CD4-positive, alpha-beta memory T cell (primary cell): Measurements from ENCODE around the gene PGAM5. TPM values are rescaled to one million over a fixed set of nuclear protein-coding genes. Genes with fewer than 3 reads are reported as not detected.

Source experiments
- CTCF ChIA-PET: fragments of 350-600 bp; sonication (Branson Sonifier 250); formaldehyde crosslinking; loops from one replicate; lab custom pipeline; 2021; ENCODE audit warnings: inconsistent platforms; ENCODE audit not compliant: partially characterized antibody; lab: Charles Lee
- POLR2A ChIA-PET: fragments of 350-600 bp; sonication (Branson Sonifier 250); formaldehyde crosslinking; loops from one replicate; lab custom pipeline; 2021; ENCODE audit not compliant: partially characterized antibody; lab: Charles Lee
- DNase-seq, 5 donors: peaks; one replicate each; pipeline versions ENCODE4 v3.0.0 to v3.0.0-alpha.2; 2020 to 2022; ENCODE audit warnings: mixed read lengths in 1 of 5
- H3K27ac ChIP-seq: one replicate; pipeline ENCODE4 v1.7.0; 2013; ENCODE audit warnings: low read depth, low read length
- H3K27me3 ChIP-seq: 2 replicates; pipeline ENCODE4 v1.7.0; 2013; ENCODE audit warnings: mild to moderate bottlenecking, low read length, moderate library complexity; ENCODE audit not compliant: insufficient read depth
- H3K36me3 ChIP-seq: 2 replicates; pipeline ENCODE4 v1.7.0; 2013; ENCODE audit warnings: mild to moderate bottlenecking, low read length, moderate library complexity; ENCODE audit not compliant: insufficient read depth
- H3K4me1 ChIP-seq: 2 replicates; pipeline ENCODE4 v1.7.0; 2013; ENCODE audit warnings: mild to moderate bottlenecking, low read length, moderate library complexity; ENCODE audit not compliant: insufficient read depth
- H3K4me3 ChIP-seq, 2 donors: one replicate each; pipeline ENCODE4 v1.7.0; 2013; ENCODE audit warnings: low read length in 2 of 2, mild to moderate bottlenecking in 1 of 2
- H3K9me3 ChIP-seq, 2 donors: one replicate each; pipeline ENCODE4 v1.7.0; 2013; ENCODE audit warnings: low read length in 2 of 2, control low read depth in 1 of 2; ENCODE audit not compliant: control insufficient read depth in 1 of 2
- H3K27ac Mint-ChIP-seq, 7 donors: one replicate each; pipeline ENCODE4 v1.8.0; 2020 to 2021; ENCODE audit warnings: mixed read lengths in 7 of 7, mild to moderate bottlenecking in 6 of 7, inconsistent platforms in 3 of 7, moderate library complexity in 3 of 7
- H3K27me3 Mint-ChIP-seq, 2 donors: one replicate each; pipeline ENCODE4 v1.8.0; 2020 to 2021; ENCODE audit warnings: mixed read lengths in 2 of 2
- H3K36me3 Mint-ChIP-seq, 2 donors: one replicate each; pipeline ENCODE4 v1.8.0; 2020 to 2021; ENCODE audit warnings: mixed read lengths in 2 of 2, inconsistent platforms in 1 of 2, mild to moderate bottlenecking in 1 of 2
- H3K4me1 Mint-ChIP-seq, 4 donors: one replicate each; pipeline ENCODE4 v1.8.0; 2020 to 2021; ENCODE audit warnings: mixed read lengths in 4 of 4, mild to moderate bottlenecking in 1 of 4
- H3K4me3 Mint-ChIP-seq, 8 donors: one replicate each; pipeline ENCODE4 v1.8.0; 2020 to 2021; ENCODE audit warnings: mixed read lengths in 8 of 8, mild to moderate bottlenecking in 7 of 8, moderate library complexity in 6 of 8, inconsistent platforms in 3 of 8
- H3K9me3 Mint-ChIP-seq, 8 donors: one replicate each; pipeline ENCODE4 v1.8.0; 2020 to 2021; ENCODE audit warnings: mixed read lengths in 8 of 8, mild to moderate bottlenecking in 5 of 8, inconsistent platforms in 3 of 8, moderate library complexity in 1 of 8
- intact Hi-C: fragments of 100-400 bp; cut with micrococcal nuclease; formaldehyde crosslinking; loops from one replicate; pipeline ENCODE4 v1.15.1; 2023
- polyA plus RNA-seq, 2 donors: library from polyadenylated mRNA; unstranded; fragments of 300-500 nt; fragmentation: Illumina TruSeq; gene quantifications; one replicate each; pipeline ENCODE4 v1.2.3, GENCODE V29; 2021
- total RNA-seq, 2 experiments: library from RNA; stranded (reverse); gene quantifications; one replicate each; pipeline ENCODE4 v1.2.3, GENCODE V29; 2021

PGAM5 gene
- total and polyA plus RNA-seq, 4 experiments from 2014 or later: 7.2 to 29.7 (median 25.9) TPM

- Mint-ChIP-seq H3K36me3 (peaks cover 55 to 65% of the 10 kb centered on the region in 2 donors), H3K4me3 (no peak overlapping the region), H3K27me3 (no peaks in the 10 kb centered on the region), H3K9me3 (no peaks in the 10 kb centered on the region), H3K27ac (no peak overlapping the region), H3K4me1 (peaks cover 0 to 6% (median 3%) of the 10 kb centered on the region in 4 donors)
- no peak for DNase-seq
- ChIA-PET CTCF (no interaction called here), POLR2A (no interaction called here)
- intact Hi-C loops: no loop called here
- Histone ChIP-seq H3K36me3 (peaks cover 48% of the 10 kb centered on the region), H3K4me1 (no peaks in the 10 kb centered on the region), H3K9me3 (no peaks in the 10 kb centered on the region), H3K27ac (no peak overlapping the region), H3K27me3 (no peaks in the 10 kb centered on the region), H3K4me3 (no peak overlapping the region)
Measured at GRCh38 chr12:132727091-132727794, 16.6 kb downstream of the PGAM5 start.

- DNase-seq: no peak
- Histone ChIP-seq H3K4me3 (no peak overlapping the region), H3K9me3 (no peaks in the 10 kb centered on the region), H3K36me3 (peaks cover 55% of the 10 kb centered on the region), H3K27ac (no peak overlapping the region), H3K4me1 (no peaks in the 10 kb centered on the region), H3K27me3 (no peaks in the 10 kb centered on the region)
- POLR2A ChIA-PET: no interaction called here
- peaks cover 68 to 70% of the 10 kb centered on the region in 2 donors for H3K36me3 Mint-ChIP-seq
- intact Hi-C loops: no loop called here
- H3K9me3 Mint-ChIP-seq: no peaks in the 10 kb centered on the region
- CTCF ChIA-PET: no interaction called here
- H3K4me3 Mint-ChIP-seq: no peak overlapping the region
- peaks cover 0 to 6% (median 3%) of the 10 kb centered on the region in 4 donors for H3K4me1 Mint-ChIP-seq
- H3K27ac Mint-ChIP-seq: peak overlapping the region in 4 of 7 donors; percentile 12 to 66 (median 48)
- no peaks in the 10 kb centered on the region for H3K27me3 Mint-ChIP-seq
Measured at GRCh38 chr12:132728502-132728901, 17.9 kb downstream of the PGAM5 start.

GRCh38 chr12:132729541-132730320, 19.1 kb downstream of the PGAM5 start:
- POLR2A ChIA-PET: no interaction called here
- Histone ChIP-seq H3K27me3 (no peaks in the 10 kb centered on the region), H3K27ac (no peak overlapping the region), H3K36me3 (peaks cover 60% of the 10 kb centered on the region), H3K4me1 (no peaks in the 10 kb centered on the region), H3K9me3 (no peaks in the 10 kb centered on the region), H3K4me3 (no peak overlapping the region)
- Mint-ChIP-seq H3K4me1 (peaks cover 0 to 6% (median 3%) of the 10 kb centered on the region in 4 donors), H3K27me3 (no peaks in the 10 kb centered on the region), H3K27ac (peak overlapping the region in 3 of 7 donors; percentile 48 to 76 (median 59)), H3K36me3 (peaks cover 73 to 77% of the 10 kb centered on the region in 2 donors), H3K4me3 (no peak overlapping the region), H3K9me3 (no peaks in the 10 kb centered on the region)
- CTCF ChIA-PET: no interaction called here
- intact Hi-C loops: no loop called here
- DNase-seq: no peak

- intact Hi-C loops: no loop called here
- Mint-ChIP-seq H3K27ac (peak overlapping the region in 1 of 7 donors; percentile 60), H3K4me1 (peaks cover 0 to 6% (median 3%) of the 10 kb centered on the region in 4 donors), H3K27me3 (no peaks in the 10 kb centered on the region), H3K4me3 (no peak overlapping the region), H3K9me3 (no peaks in the 10 kb centered on the region), H3K36me3 (peaks cover 75 to 76% of the 10 kb centered on the region in 2 donors)
- no peak for DNase-seq
- Histone ChIP-seq H3K4me3 (no peak overlapping the region), H3K9me3 (no peaks in the 10 kb centered on the region), H3K27ac (no peak overlapping the region), H3K27me3 (no peaks in the 10 kb centered on the region), H3K4me1 (no peaks in the 10 kb centered on the region), H3K36me3 (peaks cover 66% of the 10 kb centered on the region)
- ChIA-PET POLR2A (no interaction called here), CTCF (no interaction called here)
Measured at GRCh38 chr12:132730353-132730752, 19.7 kb downstream of the PGAM5 start.

- H3K36me3 Mint-ChIP-seq: peaks cover 69 to 75% of the 10 kb centered on the region in 2 donors
- CTCF ChIA-PET: no interaction called here
Measured at GRCh38 chr12:132731574-132731973, 20.9 kb downstream of the PGAM5 start.

GRCh38 chr12:132734206-132734605, 23.6 kb downstream of the PGAM5 start:
- no peaks in the 10 kb centered on the region for H3K4me1 ChIP-seq
- H3K36me3 Mint-ChIP-seq: peaks cover 59 to 70% of the 10 kb centered on the region in 2 donors
- POLR2A ChIA-PET: no interaction called here
- H3K9me3 Mint-ChIP-seq: no peaks in the 10 kb centered on the region
- H3K4me1 Mint-ChIP-seq: peaks cover 0 to 6% (median 2%) of the 10 kb centered on the region in 4 donors
- H3K4me3 Mint-ChIP-seq: no peak overlapping the region
- H3K36me3 ChIP-seq: peaks cover 61% of the 10 kb centered on the region
- no peak overlapping the region for H3K4me3 ChIP-seq
- H3K27ac Mint-ChIP-seq: no peak overlapping the region
- DNase-seq: no peak
- H3K27me3 ChIP-seq: no peaks in the 10 kb centered on the region
- CTCF ChIA-PET: no interaction called here
- intact Hi-C loops: no loop called here
- H3K27me3 Mint-ChIP-seq: no peaks in the 10 kb centered on the region
- no peaks in the 10 kb centered on the region for H3K9me3 ChIP-seq
- no peak overlapping the region for H3K27ac ChIP-seq

More at GRCh38 chr12:132731574-132731973, 20.9 kb downstream of the PGAM5 start:
- no peak overlapping the region for H3K4me3 Mint-ChIP-seq
- peaks cover 0 to 6% (median 3%) of the 10 kb centered on the region in 4 donors for H3K4me1 Mint-ChIP-seq
- H3K4me3 ChIP-seq: no peak overlapping the region
- H3K27me3 ChIP-seq: no peaks in the 10 kb centered on the region
- no peak overlapping the region for H3K27ac ChIP-seq
- peaks cover 69% of the 10 kb centered on the region for H3K36me3 ChIP-seq
- H3K4me1 ChIP-seq: no peaks in the 10 kb centered on the region
- DNase-seq: no peak
- H3K27me3 Mint-ChIP-seq: no peaks in the 10 kb centered on the region
- intact Hi-C loops: no loop called here
- POLR2A ChIA-PET: interaction anchor here (1.0 kb wide), 1 partner anchor 24 kb away, joined by 3 read pairs; no protein-coding TSS in a partner anchor
- H3K9me3 ChIP-seq: no peaks in the 10 kb centered on the region
- no peaks in the 10 kb centered on the region for H3K9me3 Mint-ChIP-seq
- H3K27ac Mint-ChIP-seq: peak overlapping the region in 2 of 7 donors; percentile 22 to 30

- ChIA-PET POLR2A (no interaction called here), CTCF (no interaction called here)
- Mint-ChIP-seq H3K27me3 (no peaks in the 10 kb centered on the region), H3K4me3 (no peak overlapping the region), H3K9me3 (no peaks in the 10 kb centered on the region), H3K4me1 (peaks cover 0 to 5% (median 0%) of the 10 kb centered on the region in 4 donors), H3K27ac (no peak overlapping the region), H3K36me3 (peaks cover 61 to 75% of the 10 kb centered on the region in 2 donors)
- peaks cover 74% of the 10 kb centered on the region for H3K36me3 ChIP-seq
- no peak overlapping the region for H3K4me3 ChIP-seq
- H3K27me3 ChIP-seq: no peaks in the 10 kb centered on the region
- no peak for DNase-seq
- no peaks in the 10 kb centered on the region for H3K9me3 ChIP-seq
- H3K4me1 ChIP-seq: no peaks in the 10 kb centered on the region
- intact Hi-C loops: no loop called here
- H3K27ac ChIP-seq: no peak overlapping the region
Measured at GRCh38 chr12:132735496-132735895, 24.9 kb downstream of the PGAM5 start.
